ENCODE results near the gene MAML3.

MAML3 gene

GRCh38 chr4:139732991-139733570, 420.9 kb downstream of the MAML3 start:
- no peak for TF ChIP-seq NFIC (IDR thresholded peaks at IDR 0.05)
- no peak for TF ChIP-seq YY1 (IDR thresholded peaks at IDR 0.05; ENCODE audit: low read depth)
- TF ChIP-seq CEBPB (IDR thresholded peaks at IDR 0.05): no peak
- TF ChIP-seq RAD21 (IDR thresholded peaks at IDR 0.05; ENCODE audit: low read depth): no peak
- TF ChIP-seq FOXM1 (IDR thresholded peaks at IDR 0.05; ENCODE audit: borderline replicate concordance, low read depth): no peak
- no peak for TF ChIP-seq CREB1 (IDR thresholded peaks at IDR 0.05; ENCODE audit: low read depth)
- TF ChIP-seq EP300 (IDR thresholded peaks at IDR 0.05; ENCODE audit: borderline replicate concordance): no peak
- TF ChIP-seq TAF1 (IDR thresholded peaks at IDR 0.05; ENCODE audit: low read depth): no peak

GRCh38 chr4:139728840-139729239, 425.1 kb downstream of the MAML3 start:
- no peak for TF ChIP-seq TEAD4 (IDR thresholded peaks at IDR 0.05)
- no peak for TF ChIP-seq EGR1 (IDR thresholded peaks at IDR 0.05)
- TF ChIP-seq TAF1 (IDR thresholded peaks at IDR 0.05; ENCODE audit: low read depth): no peak
- TF ChIP-seq FOXM1 (IDR thresholded peaks at IDR 0.05; ENCODE audit: borderline replicate concordance, low read depth): no peak
- TF ChIP-seq CEBPB (IDR thresholded peaks at IDR 0.05): no peak
- no peak for TF ChIP-seq ZBTB7A (IDR thresholded peaks at IDR 0.05; ENCODE audit: low read depth)
- TF ChIP-seq REST (IDR thresholded peaks at IDR 0.05; ENCODE audit: low read depth): no peak
- no peak for TF ChIP-seq YY1 (IDR thresholded peaks at IDR 0.05; ENCODE audit: low read depth)
- no peak for TF ChIP-seq NFIC (IDR thresholded peaks at IDR 0.05)
- TF ChIP-seq MAX (IDR thresholded peaks at IDR 0.05): no peak
- TF ChIP-seq EP300 (IDR thresholded peaks at IDR 0.05; ENCODE audit: borderline replicate concordance): no peak
- TF ChIP-seq USF1 (IDR thresholded peaks at IDR 0.05): no peak
- no peak for TF ChIP-seq CREB1 (IDR thresholded peaks at IDR 0.05; ENCODE audit: low read depth)
- TF ChIP-seq RAD21 (IDR thresholded peaks at IDR 0.05; ENCODE audit: low read depth): no peak
- TF ChIP-seq TCF12 (IDR thresholded peaks at IDR 0.05; ENCODE audit: low read depth): no peak

- TF ChIP-seq REST (IDR thresholded peaks at IDR 0.05; ENCODE audit: low read depth): no peak
- no peak for TF ChIP-seq CEBPB (IDR thresholded peaks at IDR 0.05)
- TF ChIP-seq RAD21 (IDR thresholded peaks at IDR 0.05; ENCODE audit: low read depth): no peak
Observed at GRCh38 chr4:139728146-139728545, 425.8 kb downstream of the MAML3 start.

- TF ChIP-seq ZBTB7A (IDR thresholded peaks at IDR 0.05; ENCODE audit: low read depth) (no peak), USF1 (IDR thresholded peaks at IDR 0.05) (no peak)
Observed at GRCh38 chr4:139726615-139727014, 427.4 kb downstream of the MAML3 start.

GRCh38 chr4:139725236-139725635, 428.7 kb downstream of the MAML3 start:
- TF ChIP-seq TEAD4 (IDR thresholded peaks at IDR 0.05) (no peak), REST (IDR thresholded peaks at IDR 0.05; ENCODE audit: low read depth) (no peak), RAD21 (IDR thresholded peaks at IDR 0.05; ENCODE audit: low read depth) (no peak), FOXM1 (IDR thresholded peaks at IDR 0.05; ENCODE audit: borderline replicate concordance, low read depth) (no peak), CREB1 (IDR thresholded peaks at IDR 0.05; ENCODE audit: low read depth) (no peak), TCF12 (IDR thresholded peaks at IDR 0.05; ENCODE audit: low read depth) (no peak), CEBPB (IDR thresholded peaks at IDR 0.05) (no peak)

Measured in Ishikawa (cell line).